IPS-18c (cell line): ENCODE data around the gene CYP2C9.
"Not testable (repeated sequence)": the region's sequence is repeated elsewhere in the genome, so short reads cannot be mapped to it uniquely, and the experiment has no call there.

Source experiments
- H3K4me3 ChIP-seq: 2 replicates; pipeline ENCODE4 v1.7.0; 2013; ENCODE audit warnings: low read depth, mild to moderate bottlenecking, low read length, moderate library complexity; ENCODE audit not compliant: insufficient read depth
- H3K9me3 ChIP-seq: one replicate; pipeline ENCODE4 v1.6.1; 2013; ENCODE audit warnings: mild to moderate bottlenecking, low read length, moderate library complexity; ENCODE audit not compliant: control insufficient read depth, insufficient read depth

The CYP2C9 gene

GRCh38 chr10:94938383-94938782 is at the start of gene CYP2C9:
Gene CYP2C9 (plus strand): TSS chr10:94938658. CDS start chr10:94938683, 25 bp downstream.
- Histone ChIP-seq H3K9me3 (no peaks in the 10 kb centered on the region), H3K4me3 (no peak within 1 kb of the TSS)

- Histone ChIP-seq H3K4me3 (no peak overlapping the region), H3K9me3 (no peaks in the 10 kb centered on the region)
These were observed 49.3 kb upstream of the CYP2C9 start for GRCh38 chr10:94889123-94889522.

GRCh38 chr10:94890264-94891022 is 48.0 kb upstream of the CYP2C9 start:
- Histone ChIP-seq H3K4me3 (no peak overlapping the region), H3K9me3 (no peaks in the 10 kb centered on the region)

DNA sequence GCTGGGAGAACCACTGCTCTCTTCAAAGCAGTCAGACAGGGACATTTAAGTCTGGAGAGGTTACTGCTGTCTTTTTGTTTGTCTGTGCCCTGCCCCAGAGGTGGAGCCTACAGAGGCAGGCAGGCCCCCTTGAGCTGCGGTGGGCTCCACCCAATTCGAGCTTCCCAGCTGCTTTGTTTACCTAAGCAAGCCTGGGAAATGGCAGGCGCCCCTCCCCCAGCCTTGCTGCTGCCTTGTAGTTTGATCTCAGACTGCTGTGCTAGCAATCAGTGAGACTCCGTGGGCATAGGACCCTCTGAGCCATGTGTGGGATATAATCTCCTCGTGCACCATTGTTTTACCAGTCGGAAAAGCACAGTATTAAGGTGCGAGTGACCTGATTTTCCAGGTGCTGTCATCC is 40.0 kb upstream of the CYP2C9 start:
- H3K9me3 ChIP-seq, result not testable (repeated sequence)

GRCh38 chr10:94902080-94902479 is 36.4 kb upstream of the CYP2C9 start:
- no peaks in the 10 kb centered on the region for H3K9me3 ChIP-seq
- no peak overlapping the region for H3K4me3 ChIP-seq

More for the DNA sequence above, 40.0 kb upstream of the CYP2C9 start:
- H3K4me3 ChIP-seq, result not testable (repeated sequence)

GRCh38 chr10:94902570-94902969 is 35.9 kb upstream of the CYP2C9 start:
- Histone ChIP-seq H3K9me3 (no peaks in the 10 kb centered on the region), H3K4me3 (no peak overlapping the region)

GRCh38 chr10:94904506-94905148 is 33.8 kb upstream of the CYP2C9 start:
- not testable (repeated sequence) for H3K4me3 ChIP-seq, H3K9me3 ChIP-seq

GRCh38 chr10:94916423-94916822 is 22.0 kb upstream of the CYP2C9 start:
- Histone ChIP-seq H3K9me3 (no peaks in the 10 kb centered on the region), H3K4me3 (no peak overlapping the region)

GRCh38 chr10:94936721-94937120 is 1.7 kb upstream of the CYP2C9 start:
- Histone ChIP-seq H3K9me3 (no peaks in the 10 kb centered on the region), H3K4me3 (no peak overlapping the region)

DNA sequence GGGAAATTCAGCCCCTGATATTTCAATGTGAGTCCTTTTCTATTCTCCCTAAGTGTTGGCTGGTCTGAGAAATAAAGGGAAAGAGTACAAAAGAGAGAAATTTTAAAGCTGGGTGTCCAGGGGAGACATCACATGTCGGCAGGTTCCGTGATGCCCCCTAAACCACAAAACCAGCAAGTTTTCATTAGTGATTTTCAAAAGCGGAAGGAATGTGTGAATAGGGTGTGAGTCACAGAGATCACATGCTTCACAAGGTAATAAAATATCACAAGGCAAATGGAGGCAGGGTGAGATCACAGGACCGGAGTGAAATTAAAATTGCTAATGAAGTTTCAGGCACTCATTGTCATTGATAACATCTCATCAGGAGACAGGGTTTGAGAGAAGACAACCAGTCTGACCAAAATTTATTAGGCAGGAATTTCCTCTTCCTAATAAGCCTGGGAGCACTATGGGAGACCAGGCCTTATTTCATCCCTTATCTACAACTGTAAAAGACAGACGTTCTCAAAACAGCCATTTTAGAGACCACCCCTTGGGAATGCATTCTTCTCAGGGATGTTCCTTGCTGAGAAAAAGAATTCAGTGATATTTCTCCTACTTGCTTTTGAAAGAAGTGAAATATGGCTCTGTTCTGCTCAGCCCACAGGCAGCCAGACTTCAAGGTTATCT is 5.1 kb downstream of the CYP2C9 start:
- H3K9me3 ChIP-seq, H3K4me3 ChIP-seq: not testable (repeated sequence)

- H3K4me3 ChIP-seq, H3K9me3 ChIP-seq: not testable (repeated sequence)
These were observed 7.7 kb downstream of the CYP2C9 start for GRCh38 chr10:94946181-94946580.

DNA sequence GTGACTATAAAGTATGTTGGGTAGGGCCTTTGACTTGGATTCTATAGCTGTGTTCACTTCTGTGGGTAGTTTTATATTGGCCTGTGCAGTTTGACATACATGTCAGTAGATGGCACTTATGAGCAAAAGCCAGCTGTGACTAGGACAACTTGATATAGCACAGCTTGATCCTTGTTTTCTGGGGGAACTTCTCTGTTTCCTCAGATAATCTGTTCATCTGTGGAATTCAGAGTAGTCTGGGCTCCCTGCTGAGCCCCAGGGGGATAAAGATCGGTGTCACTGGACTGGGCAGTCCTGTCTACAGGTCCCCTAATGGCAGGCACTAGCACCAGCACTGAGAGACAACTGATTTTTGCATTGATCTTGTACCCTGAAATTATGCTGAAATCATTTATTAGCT is 25.4 kb downstream of the CYP2C9 start:
- Histone ChIP-seq H3K4me3 (no peak overlapping the region), H3K9me3 (no peaks in the 10 kb centered on the region)

- H3K4me3 ChIP-seq, result no peak overlapping the region
- H3K9me3 ChIP-seq, result no peaks in the 10 kb centered on the region
These were observed 45.1 kb downstream of the CYP2C9 start for GRCh38 chr10:94983555-94983954.

DNA sequence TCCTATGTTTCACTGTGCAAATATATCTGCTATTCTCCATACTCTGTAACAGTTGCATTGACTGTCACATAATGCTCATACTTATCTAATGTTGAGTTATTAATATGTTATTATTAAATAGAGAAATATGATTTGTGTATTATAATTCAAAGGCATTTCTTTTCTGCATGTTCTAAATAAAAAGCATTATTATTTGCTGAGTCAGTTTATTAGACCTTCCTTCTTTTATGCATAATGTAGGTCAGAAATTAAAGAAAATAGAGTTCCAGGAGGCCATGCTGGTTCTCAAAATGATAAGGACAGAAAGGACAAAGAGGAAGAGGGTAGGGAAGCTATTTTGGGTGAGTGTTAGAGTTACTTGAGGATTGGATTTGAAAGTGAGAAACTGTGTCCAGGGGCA is 50.7 kb downstream of the CYP2C9 start:
- Histone ChIP-seq H3K4me3 (no peak overlapping the region), H3K9me3 (no peaks in the 10 kb centered on the region)

DNA sequence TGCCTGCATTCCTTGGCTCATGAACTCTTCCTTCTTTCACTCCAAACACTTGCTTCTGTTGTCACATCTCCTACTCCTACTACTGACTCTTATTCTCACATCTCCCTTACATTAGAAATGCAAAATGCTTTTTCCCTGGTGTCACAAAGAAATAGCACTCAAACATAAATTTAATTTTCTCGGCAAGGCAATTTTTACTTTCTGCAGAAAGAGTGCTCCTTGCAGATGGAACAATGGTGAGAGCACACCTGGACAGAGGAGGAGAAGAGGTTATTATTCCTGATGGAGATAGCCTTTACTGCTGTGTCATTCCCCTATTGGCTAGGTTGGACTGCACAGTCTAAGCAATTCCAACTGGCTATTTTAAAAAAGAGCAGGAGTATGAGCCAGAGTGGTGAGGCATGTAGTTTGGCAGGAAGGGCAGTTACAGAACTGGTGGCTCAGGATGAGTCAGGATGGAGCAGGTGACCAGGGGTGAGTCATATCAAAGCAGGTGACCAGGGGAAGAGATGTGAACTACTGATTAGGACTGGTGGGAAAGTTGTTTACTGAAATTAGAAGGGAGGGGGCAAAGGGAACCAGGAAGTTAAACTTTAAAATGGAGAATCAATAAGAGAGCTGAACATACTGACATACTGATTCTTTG is 52.9 kb downstream of the CYP2C9 start:
- no peaks in the 10 kb centered on the region for H3K9me3 ChIP-seq
- no peak overlapping the region for H3K4me3 ChIP-seq

DNA sequence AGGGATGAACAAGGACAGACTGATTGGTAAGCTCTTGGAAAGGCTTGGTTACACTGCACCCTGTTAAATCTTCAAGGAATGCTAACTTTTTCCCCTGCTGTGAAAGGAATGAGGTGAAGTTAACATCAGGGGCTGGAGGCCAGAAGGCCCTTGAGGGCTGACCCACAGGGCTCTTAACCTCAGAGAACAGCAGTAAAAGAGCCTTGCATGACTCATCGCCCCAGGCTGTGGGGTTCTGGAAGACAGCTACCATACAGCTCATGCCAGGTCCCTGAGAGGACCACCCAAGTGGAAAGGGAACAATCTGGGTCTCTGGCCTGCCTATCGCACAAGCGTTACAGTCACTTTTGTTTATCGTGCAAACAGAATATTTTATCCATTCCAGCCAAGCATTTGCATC is 54.4 kb downstream of the CYP2C9 start:
- no peaks in the 10 kb centered on the region for H3K9me3 ChIP-seq
- no peak overlapping the region for H3K4me3 ChIP-seq

GRCh38 chr10:94997741-94998174 is 59.3 kb downstream of the CYP2C9 start:
- no peaks in the 10 kb centered on the region for H3K9me3 ChIP-seq
- H3K4me3 ChIP-seq, result no peak overlapping the region

- H3K9me3 ChIP-seq, result no peaks in the 10 kb centered on the region
- H3K4me3 ChIP-seq, result no peak overlapping the region
These were observed 88.0 kb downstream of the CYP2C9 start for GRCh38 chr10:95026461-95026860.
